ENCODE results near the gene CMYA5.
"Not testable (repeated sequence)": the region's sequence is repeated elsewhere in the genome, so short reads cannot be mapped to it uniquely, and the experiment has no call there.

Gene CMYA5

GRCh38 chr5:79702606-79703380, 13.2 kb downstream of the CMYA5 start:
- DNase-seq (ENCODE audit: low spot score) = no peak

DNA sequence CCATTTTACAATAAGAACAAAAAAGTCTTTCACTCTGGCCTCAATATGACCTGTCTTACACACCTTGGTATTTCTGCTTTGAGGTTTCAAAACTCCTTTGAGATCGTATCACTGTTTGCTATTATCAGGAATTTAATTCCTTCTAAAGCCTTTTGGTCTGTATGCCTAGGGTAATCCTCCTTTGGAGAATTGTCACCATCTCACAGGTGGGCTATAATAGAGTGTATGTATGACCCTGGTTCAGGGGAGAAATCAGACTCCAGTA, 13.7 kb downstream of the CMYA5 start:
- no peak for DNase-seq (ENCODE audit: low spot score)

DNA sequence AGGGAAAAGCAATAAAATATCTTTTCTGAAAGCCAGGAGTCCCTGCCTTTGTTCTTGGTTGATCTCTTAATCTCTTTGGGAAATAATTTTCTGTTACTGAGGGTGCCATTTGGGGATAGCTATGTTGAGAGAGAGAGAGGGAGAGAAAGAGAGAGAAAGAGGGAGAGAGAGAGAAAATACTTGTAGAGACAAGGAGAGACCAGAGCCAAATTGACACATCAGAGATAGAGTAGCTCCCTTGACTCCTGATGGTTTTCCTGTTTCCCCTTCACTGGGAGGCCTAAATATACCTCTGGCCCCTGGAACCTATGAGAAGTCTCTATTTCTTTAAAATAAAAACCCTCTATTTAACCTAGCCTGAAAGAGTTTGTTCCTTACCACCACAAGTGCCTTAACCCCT, 14.9 kb downstream of the CMYA5 start:
- no peak for DNase-seq (ENCODE audit: low spot score)

- no peak for DNase-seq (ENCODE audit: low spot score)
Measured at GRCh38 chr5:79705632-79706031, 16.0 kb downstream of the CMYA5 start.

DNA sequence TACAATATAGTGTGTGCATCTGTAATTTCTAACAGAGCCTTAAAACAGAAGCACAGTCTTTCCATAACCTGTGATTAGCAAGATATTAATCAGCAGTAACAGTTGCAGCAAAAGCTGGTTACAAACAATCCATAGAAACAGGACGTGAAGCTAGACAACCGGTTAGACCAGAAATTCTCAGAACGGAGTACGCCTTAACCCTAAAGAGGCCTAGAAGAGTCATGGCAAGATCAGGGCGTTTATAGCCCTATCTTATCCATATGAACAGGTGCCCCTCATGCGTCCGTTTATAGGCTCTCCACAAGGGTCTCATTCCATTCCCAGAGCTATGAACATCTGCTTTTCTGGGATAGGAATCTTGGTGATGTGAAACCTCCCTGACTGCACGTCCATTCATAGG, 16.7 kb downstream of the CMYA5 start:
- DNase-seq (ENCODE audit: low spot score) = not testable (repeated sequence)

DNA sequence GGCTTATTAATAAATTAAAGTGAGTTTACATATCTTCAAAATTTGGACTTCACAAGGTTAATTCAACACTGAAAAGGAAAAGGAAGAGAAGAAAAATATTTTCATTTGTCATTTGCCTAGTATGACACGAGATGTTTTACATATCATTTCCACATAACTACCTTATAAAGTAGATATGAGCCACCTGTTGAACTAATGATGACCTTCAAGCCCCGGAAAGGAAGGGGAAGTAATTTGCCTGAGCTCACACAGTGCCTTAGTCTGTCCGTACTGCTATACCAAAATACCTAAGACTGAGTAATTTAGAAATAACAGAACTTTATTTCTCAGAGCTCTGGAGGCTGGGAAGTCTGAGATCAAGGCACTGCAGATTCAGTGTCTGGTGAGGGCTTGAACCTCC, 17.9 kb downstream of the CMYA5 start:
- DNase-seq (ENCODE audit: low spot score) = no peak

DNA sequence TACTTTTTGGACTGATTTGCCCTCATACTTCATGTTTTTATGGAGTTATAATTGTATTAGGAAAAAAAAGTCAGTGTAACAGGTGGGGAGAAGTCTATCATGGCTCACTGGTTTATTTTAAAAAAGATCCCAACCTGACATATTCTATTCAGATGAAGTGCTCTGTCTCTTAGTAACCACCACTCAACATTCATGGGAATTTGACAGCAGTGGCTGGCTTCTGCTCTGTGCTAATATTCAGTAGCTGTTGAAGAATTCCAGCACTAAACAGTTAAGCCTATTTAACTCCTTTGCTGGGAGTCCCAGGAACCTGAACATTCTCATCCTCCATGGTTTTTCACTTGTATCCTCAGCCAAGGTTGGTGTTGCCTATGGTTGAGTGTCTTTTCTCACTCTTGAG, 23.1 kb downstream of the CMYA5 start:
- peak; percentile 17 for DNase-seq (ENCODE audit: low spot score)

GRCh38 chr5:79713727-79714126, 24.1 kb downstream of the CMYA5 start:
- DNase-seq (ENCODE audit: low spot score) = no peak

GRCh38 chr5:79716839-79717238, 27.2 kb downstream of the CMYA5 start:
- DNase-seq (ENCODE audit: low spot score) = no peak

DNA sequence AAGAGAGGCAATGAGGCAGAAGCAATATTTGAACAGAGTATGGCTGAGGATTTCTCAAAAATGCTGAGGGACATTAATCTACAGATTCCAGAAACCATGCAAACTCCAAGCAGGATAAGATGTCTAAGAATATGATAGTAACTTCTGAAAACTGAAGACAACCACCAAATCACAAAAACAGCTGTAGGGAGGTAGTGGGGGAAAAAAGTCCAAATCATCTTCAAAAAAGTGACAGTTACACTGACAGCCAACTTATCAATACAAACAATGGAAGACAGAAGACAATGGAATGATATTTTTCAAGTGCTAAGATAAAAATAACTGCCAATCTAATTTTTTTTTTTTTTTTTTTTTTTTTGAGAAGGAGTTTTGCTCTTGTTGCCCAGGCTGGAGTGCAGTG, 30.5 kb downstream of the CMYA5 start:
- no peak for DNase-seq (ENCODE audit: low spot score)

- DNase-seq (ENCODE audit: low spot score) = no peak
Measured at GRCh38 chr5:79727451-79728355, 38.1 kb downstream of the CMYA5 start.

GRCh38 chr5:79728396-79728795, 38.8 kb downstream of the CMYA5 start:
- DNase-seq (ENCODE audit: low spot score) = no peak

DNA sequence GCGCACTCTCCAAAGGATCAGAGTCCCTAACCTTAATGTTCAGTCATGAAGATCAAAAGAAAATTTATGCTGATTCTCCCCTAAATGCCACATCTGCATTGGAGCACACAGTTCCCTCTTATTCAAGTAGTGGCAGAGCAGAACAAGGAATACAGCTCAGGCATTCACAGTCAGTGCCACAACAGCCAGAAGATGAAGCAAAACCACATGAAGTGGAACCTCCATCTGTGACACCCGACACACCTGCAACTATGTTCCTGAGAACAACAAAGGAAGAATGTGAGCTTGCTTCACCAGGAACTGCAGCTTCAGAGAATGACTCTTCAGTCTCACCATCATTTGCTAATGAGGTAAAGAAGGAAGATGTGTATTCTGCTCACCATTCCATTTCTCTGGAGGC, 40.0 kb downstream of the CMYA5 start:
- DNase-seq (ENCODE audit: low spot score) = no peak

- DNase-seq (ENCODE audit: low spot score) = no peak
Measured at GRCh38 chr5:79730564-79730963, 40.9 kb downstream of the CMYA5 start.

GRCh38 chr5:79731775-79732174, 42.1 kb downstream of the CMYA5 start:
- no peak for DNase-seq (ENCODE audit: low spot score)

GRCh38 chr5:79736528-79737514, 47.2 kb downstream of the CMYA5 start:
- DNase-seq (ENCODE audit: low spot score) = no peak

DNA sequence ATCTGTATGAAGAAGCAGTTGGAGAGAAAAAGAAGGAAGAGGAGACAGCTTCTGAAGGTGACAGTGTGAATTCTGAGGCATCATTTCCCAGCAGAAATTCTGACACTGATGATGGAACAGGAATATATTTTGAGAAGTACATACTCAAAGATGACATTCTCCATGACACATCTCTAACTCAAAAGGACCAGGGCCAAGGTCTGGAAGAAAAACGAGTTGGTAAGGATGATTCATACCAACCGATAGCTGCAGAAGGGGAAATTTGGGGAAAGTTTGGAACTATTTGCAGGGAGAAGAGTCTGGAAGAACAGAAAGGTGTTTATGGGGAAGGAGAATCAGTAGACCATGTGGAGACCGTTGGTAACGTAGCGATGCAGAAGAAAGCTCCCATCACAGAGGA, 48.7 kb downstream of the CMYA5 start:
- no peak for DNase-seq (ENCODE audit: low spot score)

- no peak for DNase-seq (ENCODE audit: low spot score)
Measured at GRCh38 chr5:79742549-79743136, 53.0 kb downstream of the CMYA5 start.

DNA sequence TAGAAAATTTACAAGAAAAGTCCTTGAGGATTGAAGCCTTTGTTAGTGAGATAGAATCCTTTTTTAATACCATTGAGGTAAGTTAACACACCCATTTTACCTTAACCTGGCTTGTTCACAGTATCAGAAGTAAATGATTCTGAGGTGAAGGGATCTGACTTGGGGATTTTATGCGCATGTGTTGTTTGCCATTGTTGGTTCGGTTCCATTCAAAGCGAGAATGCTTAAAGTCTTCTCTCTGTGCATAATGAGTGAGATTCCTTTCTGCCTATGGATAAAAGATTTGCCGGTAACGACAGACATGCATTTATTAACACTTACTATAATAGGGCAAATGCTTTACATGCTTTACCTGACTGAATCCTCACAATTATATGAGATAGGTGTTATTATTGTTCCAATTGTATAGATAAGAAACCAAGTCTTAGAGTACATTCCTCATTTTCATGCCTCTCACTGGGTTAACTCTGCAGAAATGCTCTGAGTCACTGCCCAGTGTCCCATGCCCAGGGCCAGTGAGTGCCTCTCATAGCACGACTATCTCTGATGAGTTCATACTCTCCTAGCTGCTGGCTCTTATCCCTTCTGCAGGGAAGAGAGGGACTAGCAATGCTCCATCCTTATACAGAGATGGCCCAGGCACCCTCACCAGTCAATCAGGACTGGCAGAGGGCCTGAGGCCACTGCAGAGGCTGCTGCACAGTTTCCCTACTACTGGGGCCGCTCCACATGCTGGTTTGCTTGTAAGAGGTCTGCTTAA, 54.4 kb downstream of the CMYA5 start:
- DNase-seq (ENCODE audit: low spot score) = no peak

- DNase-seq (ENCODE audit: low spot score) = no peak
Measured at GRCh38 chr5:79745255-79745654, 55.6 kb downstream of the CMYA5 start.

All from Ammon's horn (tissue), 1 donor.